WTC11 (cell line): ENCODE measurements around the gene ITGA2. TPM values are rescaled to one million over a fixed set of nuclear protein-coding genes. Genes with fewer than 3 reads are reported as not detected.

ENCODE experiments used
- ATAC-seq: fragments of 200-7000 bp; cut with Tn5 transposase; 2 replicates; pipeline ENCODE4 v1.10.0; 2021; ENCODE audit warnings: mild to moderate bottlenecking, moderate library complexity
- CTCF ChIA-PET: fragments of 300-600 bp; sonication (Branson Sonifier 250); formaldehyde crosslinking; loops from one replicate; lab custom pipeline; 2021; ENCODE audit warnings: antibody characterized with exemption; lab: Charles Lee
- POLR2A ChIA-PET: fragments of 350-600 bp; sonication (Branson Sonifier 250); formaldehyde crosslinking; loops from one replicate; lab custom pipeline; 2021; ENCODE audit warnings: antibody characterized with exemption; lab: Charles Lee
- DNase-seq: peaks from one replicate; pipeline ENCODE4 v3.0.0; 2021; ENCODE audit warnings: low spot score
- H3K27ac Mint-ChIP-seq: 2 replicates; pipeline ENCODE4 v1.8.0; 2021; ENCODE audit warnings: mixed read lengths
- H3K27me3 Mint-ChIP-seq: 2 replicates; pipeline ENCODE4 v1.8.0; 2021; ENCODE audit warnings: low read depth, mild to moderate bottlenecking, moderate library complexity, mixed read lengths
- H3K36me3 Mint-ChIP-seq: 2 replicates; pipeline ENCODE4 v1.8.0; 2021; ENCODE audit warnings: mixed read lengths
- H3K4me1 Mint-ChIP-seq: 2 replicates; pipeline ENCODE4 v1.8.0; 2022; ENCODE audit warnings: mixed read lengths
- H3K4me3 Mint-ChIP-seq: 2 replicates; pipeline ENCODE4 v1.8.0; 2021; ENCODE audit warnings: mild to moderate bottlenecking, moderate library complexity, mixed read lengths
- H3K9me3 Mint-ChIP-seq: 2 replicates; pipeline ENCODE4 v1.8.0; 2021; ENCODE audit warnings: mixed read lengths
- ATF3 ChIP-seq: sonication (generic); formaldehyde crosslinking; conservative IDR thresholded peaks from 2 replicates; pipeline ENCODE4 v1.8.1; 2022; ENCODE audit warnings: mild to moderate bottlenecking, missing genetic modification reagents
- CBFB ChIP-seq: sonication (generic); formaldehyde crosslinking; IDR thresholded peaks from 2 replicates; pipeline ENCODE4 v1.8.1; 2022; ENCODE audit warnings: mild to moderate bottlenecking, low read depth, missing genetic modification reagents
- CDX4 ChIP-seq: fragments of 250-450 bp; sonication (Bioruptor Pico); IDR thresholded peaks from 2 replicates; pipeline ENCODE4 v1.9.0; 2021; ENCODE audit warnings: moderate library complexity, mild to moderate bottlenecking, inconsistent platforms, borderline replicate concordance
- FOXK1 ChIP-seq: sonication (generic); formaldehyde crosslinking; IDR thresholded peaks from 2 replicates; pipeline ENCODE4 v1.8.0; 2022; ENCODE audit warnings: mild to moderate bottlenecking, moderate library complexity, missing genetic modification reagents
- GRHL2 ChIP-seq: fragments of 250-450 bp; sonication (Bioruptor Pico); IDR thresholded peaks from 2 replicates; pipeline ENCODE4 v1.8.0; 2022; ENCODE audit warnings: mild to moderate bottlenecking, moderate library complexity; ENCODE audit not compliant: insufficient replicate concordance, severe bottlenecking
- IRF1 ChIP-seq: sonication (generic); formaldehyde crosslinking; IDR thresholded peaks from 2 replicates; pipeline ENCODE4 v1.8.0; 2023; ENCODE audit warnings: missing genetic modification reagents
- IRF2 ChIP-seq: sonication (generic); formaldehyde crosslinking; IDR thresholded peaks from 2 replicates; pipeline ENCODE4 v1.8.0; 2022; ENCODE audit warnings: low read depth, missing genetic modification reagents, borderline replicate concordance
- JAZF1 ChIP-seq: fragments of 250-450 bp; sonication (Bioruptor Pico); IDR thresholded peaks from 2 replicates; pipeline ENCODE4 v1.9.0; 2021; ENCODE audit warnings: moderate library complexity, mild to moderate bottlenecking, inconsistent platforms
- JUN ChIP-seq: sonication (generic); formaldehyde crosslinking; IDR thresholded peaks from 2 replicates; pipeline ENCODE4 v1.8.0; 2023; ENCODE audit warnings: mild to moderate bottlenecking, missing genetic modification reagents
- MLX ChIP-seq: sonication (generic); formaldehyde crosslinking; IDR thresholded peaks from 2 replicates; pipeline ENCODE4 v1.8.1; 2023; ENCODE audit warnings: mild to moderate bottlenecking, missing genetic modification reagents, moderate library complexity
- MYBL2 ChIP-seq: sonication (generic); formaldehyde crosslinking; IDR thresholded peaks from 2 replicates; pipeline ENCODE4 v1.8.1; 2023; ENCODE audit warnings: mild to moderate bottlenecking, moderate library complexity, missing genetic modification reagents
- PREB ChIP-seq: sonication (generic); formaldehyde crosslinking; IDR thresholded peaks from 2 replicates; pipeline ENCODE4 v1.8.1; 2022; ENCODE audit warnings: mild to moderate bottlenecking, missing genetic modification reagents, moderate library complexity, borderline replicate concordance
- PRRX2 ChIP-seq: fragments of 250-450 bp; sonication (Bioruptor Pico); IDR thresholded peaks from 2 replicates; pipeline ENCODE4 v1.8.0; 2021; ENCODE audit warnings: mild to moderate bottlenecking
- RORB ChIP-seq: fragments of 250-450 bp; sonication (Bioruptor Pico); IDR thresholded peaks from 2 replicates; pipeline ENCODE4 v1.9.0; 2021; ENCODE audit warnings: mild to moderate bottlenecking
- SP1 ChIP-seq: sonication (generic); formaldehyde crosslinking; conservative IDR thresholded peaks from 2 replicates; pipeline ENCODE4 v1.8.1; 2022; ENCODE audit warnings: missing genetic modification reagents
- STAT6 ChIP-seq: sonication (generic); formaldehyde crosslinking; conservative IDR thresholded peaks from 2 replicates; pipeline ENCODE4 v1.8.1; 2023; ENCODE audit warnings: mild to moderate bottlenecking, low read depth, missing genetic modification reagents, moderate library complexity
- TCF7 ChIP-seq: sonication (generic); formaldehyde crosslinking; IDR thresholded peaks from 2 replicates; pipeline ENCODE4 v1.8.0; 2022; ENCODE audit warnings: mild to moderate bottlenecking, low read depth, missing genetic modification reagents, moderate library complexity
- ZNF219 ChIP-seq: sonication (generic); formaldehyde crosslinking; IDR thresholded peaks from 2 replicates; pipeline ENCODE4 v1.8.0; 2023; ENCODE audit warnings: missing genetic modification reagents, mild to moderate bottlenecking, borderline replicate concordance
- ZNF232 ChIP-seq: sonication (generic); formaldehyde crosslinking; IDR thresholded peaks from 2 replicates; pipeline ENCODE4 v1.8.0; 2022; ENCODE audit warnings: mild to moderate bottlenecking, missing genetic modification reagents
- ZNF263 ChIP-seq: sonication (generic); formaldehyde crosslinking; IDR thresholded peaks from 2 replicates; pipeline ENCODE4 v1.8.1; 2022; ENCODE audit warnings: low read depth, mild to moderate bottlenecking, moderate library complexity, missing genetic modification reagents
- ZNF281 ChIP-seq: sonication (generic); formaldehyde crosslinking; IDR thresholded peaks from 2 replicates; pipeline ENCODE4 v1.8.0; 2023; ENCODE audit warnings: mild to moderate bottlenecking, missing genetic modification reagents
- ZNF416 ChIP-seq: fragments of 250-450 bp; sonication (Bioruptor Pico); IDR thresholded peaks from 2 replicates; pipeline ENCODE4 v1.9.0; 2021; ENCODE audit warnings: mild to moderate bottlenecking, inconsistent platforms
- ZNF671 ChIP-seq: fragments of 250-450 bp; sonication (Bioruptor Pico); IDR thresholded peaks from 2 replicates; pipeline ENCODE4 v1.8.0; 2021; ENCODE audit warnings: mild to moderate bottlenecking
- ZSCAN18 ChIP-seq: fragments of 250-450 bp; sonication (Bioruptor Pico); IDR thresholded peaks from 2 replicates; pipeline ENCODE4 v2.1.2; 2022; ENCODE audit warnings: mild to moderate bottlenecking, moderate library complexity
- total RNA-seq: library from RNA; stranded (reverse); gene quantifications from 3 replicates; pipeline ENCODE4 v1.2.3, GENCODE V29; 2021

ITGA2 gene
- total RNA-seq, 1 experiment from 2014 or later, result 5.5 TPM

- no peak overlapping the region for H3K4me3 Mint-ChIP-seq
- TF ChIP-seq FOXK1 (no peak), ZSCAN18 (CRISPR knock-in tag) (no peak), ZNF263 (CRISPR knock-in tag) (no peak), CDX4 (CRISPR knock-in tag) (no peak), STAT6 (CRISPR knock-in tag) (no peak), SP1 (CRISPR knock-in tag) (no peak), TCF7 (CRISPR knock-in tag) (no peak), ZNF416 (CRISPR knock-in tag) (no peak), JUN (CRISPR knock-in tag) (no peak)
- TF ChIP-seq, all 79 proteins: peak for 0
- ATAC-seq, result no peak
- Mint-ChIP-seq H3K9me3 (no peaks in the 10 kb centered on the region), H3K36me3 (no peaks in the 10 kb centered on the region), H3K27me3 (no peaks in the 10 kb centered on the region), H3K27ac (no peak overlapping the region), H3K4me1 (no peaks in the 10 kb centered on the region)
- ChIA-PET CTCF (interaction anchor here (1.2 to 2.1 kb wide), 2 partner anchors 9 to 108 kb away, joined by 3 to 10 read pairs; no protein-coding TSS in a partner anchor), POLR2A (interaction anchor here (0.7 kb wide), 2 partner anchors 264 to 586 kb away, joined by 3 to 4 read pairs; no protein-coding TSS in a partner anchor)
- DNase-seq, result no peak
Observed at GRCh38 chr5:53045263-53045662, 56.1 kb downstream of the ITGA2 start.

- Mint-ChIP-seq H3K4me3 (no peak overlapping the region), H3K27me3 (no peaks in the 10 kb centered on the region), H3K27ac (no peak overlapping the region), H3K9me3 (no peaks in the 10 kb centered on the region), H3K36me3 (no peaks in the 10 kb centered on the region), H3K4me1 (no peaks in the 10 kb centered on the region)
- DNase-seq, result no peak
- TF ChIP-seq PREB (CRISPR knock-in tag), result no peak
- TF ChIP-seq IRF2 (CRISPR knock-in tag), result no peak
- no peak for TF ChIP-seq ZNF219
- TF ChIP-seq JAZF1 (CRISPR knock-in tag), result no peak
- no peak for TF ChIP-seq ZNF281 (CRISPR knock-in tag)
- no peak for TF ChIP-seq SP1 (CRISPR knock-in tag)
- TF ChIP-seq MYBL2 (CRISPR knock-in tag), result no peak
- no peak for TF ChIP-seq PRRX2
- no peak for TF ChIP-seq RORB (CRISPR knock-in tag)
- TF ChIP-seq ZNF671 (CRISPR knock-in tag), result no peak
- no peak for TF ChIP-seq CBFB (CRISPR knock-in tag)
- no peak for TF ChIP-seq IRF1 (CRISPR knock-in tag)
- TF ChIP-seq MLX (CRISPR knock-in tag), result no peak
- no peak for TF ChIP-seq ZNF232 (CRISPR knock-in tag)
- TF ChIP-seq GRHL2 (CRISPR knock-in tag), result no peak
- no peak for TF ChIP-seq ATF3
- CTCF ChIA-PET, result interaction anchor here (0.6 to 2.5 kb wide), 3 partner anchors 13 to 1440 kb away, joined by 4 to 14 read pairs (median 4); no protein-coding TSS in a partner anchor
- no peak for ATAC-seq
- POLR2A ChIA-PET, result no interaction called here
Observed at GRCh38 chr5:53048248-53048647, 59.1 kb downstream of the ITGA2 start.
